HCT116 (cell line): Measurements from ENCODE around the gene CCND2. TPM values are rescaled to one million over a fixed set of nuclear protein-coding genes. Genes with fewer than 3 reads are reported as not detected.

Source experiments
- ATAC-seq: fragments of 200-7000 bp; cut with Tn5 transposase; 2 replicates; pipeline ENCODE4 v1.9.1; 2020; ENCODE audit warnings: mild to moderate bottlenecking, moderate library complexity
- BruUV-seq: library from RNA; stranded (reverse); fragments of 400-500 nt; replicated peaks from 2 replicates; lab custom pipeline; 2021; lab: Mats Ljungman, UMichigan
- CTCF ChIA-PET: fragments of 300-600 bp; sonication (Branson Sonifier 250); formaldehyde crosslinking; loops from one replicate; lab custom pipeline; 2021; ENCODE audit warnings: antibody characterized with exemption; lab: Charles Lee
- POLR2A ChIA-PET: fragments of 300-600, 350-600 bp; sonication (Branson Sonifier 250); formaldehyde crosslinking; loops from one replicate; lab custom pipeline; 2021; ENCODE audit warnings: antibody characterized with exemption; lab: Charles Lee
- RAD21 ChIA-PET, 2 experiments: fragments of 300-600 bp; sonication (Branson Sonifier 250); formaldehyde crosslinking; loops; one replicate each; lab custom pipeline; 2023; ENCODE audit warnings: low total read pairs in 2 of 2; ENCODE audit not compliant: uncharacterized antibody in 2 of 2, unreplicated experiment in 2 of 2, low non-redundant PET in 1 of 2; lab: Charles Lee
- DNase-seq: peaks from one replicate; pipeline ENCODE4 v3.0.0-alpha.2; 2010; ENCODE audit warnings: low read depth, low spot score
- H2AFZ ChIP-seq: fragments of 200-600 bp; shearing (Covaris generic), sonication (generic); 2 replicates; pipeline ENCODE4 v1.6.1; 2017; ENCODE audit warnings: low read depth, mixed run types, mixed read lengths, antibody characterized with exemption, low read length; ENCODE audit not compliant: poor library complexity, severe bottlenecking
- H3K27ac ChIP-seq: 2 replicates; pipeline ENCODE4 v1.5.1; 2012; ENCODE audit warnings: low read depth, low read length
- H3K27me3 ChIP-seq: fragments of 200-600 bp; sonication (generic); 2 replicates; pipeline ENCODE4 v1.6.1; 2016; ENCODE audit warnings: mixed run types, low read length, mixed read lengths; ENCODE audit not compliant: insufficient read depth
- H3K36me3 ChIP-seq, 2 experiments: fragments of 200-500 bp in 1 of 2; fragments of 200-600 bp in 1 of 2; sonication (Bioruptor generic) in 1 of 2; sonication (generic) in 1 of 2; 2 replicates each; pipeline versions ENCODE4 v1.5.1 to v1.6.1; 2014 to 2016; ENCODE audit warnings: low read length in 2 of 2, inconsistent platforms in 1 of 2, mixed read lengths in 1 of 2, mixed run types in 1 of 2; ENCODE audit not compliant: insufficient read depth in 2 of 2, control insufficient read depth in 1 of 2
- H3K4me1 ChIP-seq, 2 experiments: fragments of 200-600 bp in 1 of 2; sonication (generic) in 1 of 2; 2 replicates each; pipeline versions ENCODE4 v1.5.1 to v1.6.1; 2012 to 2017; ENCODE audit warnings: low read length in 2 of 2, inconsistent platforms in 1 of 2, mild to moderate bottlenecking in 1 of 2, mixed read lengths in 1 of 2, mixed run types in 1 of 2, moderate library complexity in 1 of 2; ENCODE audit not compliant: insufficient read depth in 2 of 2, control insufficient read depth in 1 of 2
- H3K4me2 ChIP-seq: fragments of 200-600 bp; sonication (generic); 2 replicates; pipeline ENCODE4 v1.6.1; 2017; ENCODE audit warnings: mixed run types, low read length, mixed read lengths
- H3K4me3 ChIP-seq, 2 experiments: fragments of 200-600 bp in 1 of 2; sonication (generic) in 1 of 2; replicated peaks in 1 of 2; 2 replicates each; pipeline ENCODE4 v1.5.1; 2011 to 2016; ENCODE audit warnings: low read length in 2 of 2, control low read depth in 1 of 2, low read depth in 1 of 2, mild to moderate bottlenecking in 1 of 2, mixed read lengths in 1 of 2, mixed run types in 1 of 2
- H3K79me2 ChIP-seq: fragments of 200-600 bp; sonication (generic); 2 replicates; pipeline ENCODE4 v1.6.1; 2017; ENCODE audit warnings: mild to moderate bottlenecking, mixed run types, low read length, moderate library complexity, mixed read lengths; ENCODE audit not compliant: insufficient read depth
- H3K9ac ChIP-seq: fragments of 200-600 bp; sonication (generic); 2 replicates; pipeline ENCODE4 v1.6.1; 2016; ENCODE audit warnings: low read length, mixed read lengths
- H3K9me2 ChIP-seq: fragments of 200-600 bp; sonication (generic), shearing (Covaris generic); 2 replicates; pipeline ENCODE4 v1.6.1; 2017; ENCODE audit warnings: mixed run types, mild to moderate bottlenecking, moderate library complexity; ENCODE audit not compliant: insufficient read depth
- H3K9me3 ChIP-seq, 2 experiments: fragments of 200-500 bp in 1 of 2; fragments of 200-600 bp in 1 of 2; sonication (Bioruptor generic) in 1 of 2; sonication (generic) in 1 of 2; 2 replicates each; pipeline ENCODE4 v1.6.1; 2014 to 2017; ENCODE audit warnings: low read length in 2 of 2, mixed read lengths in 2 of 2, inconsistent platforms in 1 of 2, low read depth in 1 of 2, mild to moderate bottlenecking in 1 of 2, mixed run types in 1 of 2, moderate library complexity in 1 of 2; ENCODE audit not compliant: control insufficient read depth in 1 of 2, insufficient read depth in 1 of 2
- H4K20me1 ChIP-seq: fragments of 200-600 bp; sonication (generic), shearing (Covaris generic); 2 replicates; pipeline ENCODE4 v1.6.1; 2017; ENCODE audit warnings: mixed run types, mild to moderate bottlenecking, moderate library complexity; ENCODE audit not compliant: insufficient read depth
- CBX3 ChIP-seq: IDR thresholded peaks from 2 replicates; pipeline ENCODE4 v1.6.1; 2012; ENCODE audit warnings: low read depth
- EZH2 ChIP-seq: fragments of 200-600 bp; sonication (generic); IDR thresholded peaks from 2 replicates; pipeline ENCODE4 v1.6.1; 2017; ENCODE audit warnings: antibody characterized with exemption, mixed run types
- EZH2phosphoT487 ChIP-seq: fragments of 200-600 bp; IDR thresholded peaks from 2 replicates; pipeline ENCODE4 v1.6.1; 2018; ENCODE audit warnings: antibody characterized with exemption, borderline replicate concordance
- POLR2AphosphoS5 ChIP-seq: IDR thresholded peaks from 2 replicates; pipeline ENCODE4 v1.6.1; 2011; ENCODE audit warnings: mild to moderate bottlenecking, low read depth, low read length, moderate library complexity
- REST ChIP-seq: IDR thresholded peaks from 2 replicates; pipeline ENCODE4 v1.6.1; 2012; ENCODE audit warnings: low read depth
- SRF ChIP-seq: IDR thresholded peaks from 2 replicates; pipeline ENCODE4 v1.6.1; 2012; ENCODE audit warnings: low read depth
- TCF7L2 ChIP-seq: IDR thresholded peaks from 2 replicates; pipeline ENCODE4 v1.7.0; 2011; ENCODE audit warnings: borderline replicate concordance, inconsistent platforms; ENCODE audit not compliant: insufficient read depth, insufficient read length; ENCODE audit errors: extremely low read depth
- YY1 ChIP-seq: IDR thresholded peaks from 2 replicates; pipeline ENCODE4 v1.6.1; 2011; ENCODE audit warnings: low read length, low read depth, moderate library complexity, mild to moderate bottlenecking; ENCODE audit not compliant: insufficient replicate concordance; ENCODE audit errors: extremely low read depth
- intact Hi-C: fragments of 100-400 bp; cut with micrococcal nuclease; formaldehyde crosslinking; loops from 2 replicates; pipeline ENCODE4 v1.10.0; 2022
- total RNA-seq: library from RNA; stranded (reverse); gene quantifications from one replicate; pipeline ENCODE4 v1.2.1, GENCODE V29; 2021; ENCODE audit not compliant: unreplicated experiment
- TF ChIP-seq, protein P1 (sequence below): IDR thresholded peaks from 2 replicates; pipeline ENCODE4 v1.6.1; 2011; ENCODE audit warnings: mild to moderate bottlenecking, low read length, moderate library complexity; ENCODE audit not compliant: insufficient replicate concordance; ENCODE audit errors: extremely low read depth

Gene CCND2
- total RNA-seq, 1 experiment from 2014 or later = 1.1 TPM

- TF ChIP-seq REST = no peak
- TF ChIP-seq YY1 = no peak
- TF ChIP-seq, protein P1, sequence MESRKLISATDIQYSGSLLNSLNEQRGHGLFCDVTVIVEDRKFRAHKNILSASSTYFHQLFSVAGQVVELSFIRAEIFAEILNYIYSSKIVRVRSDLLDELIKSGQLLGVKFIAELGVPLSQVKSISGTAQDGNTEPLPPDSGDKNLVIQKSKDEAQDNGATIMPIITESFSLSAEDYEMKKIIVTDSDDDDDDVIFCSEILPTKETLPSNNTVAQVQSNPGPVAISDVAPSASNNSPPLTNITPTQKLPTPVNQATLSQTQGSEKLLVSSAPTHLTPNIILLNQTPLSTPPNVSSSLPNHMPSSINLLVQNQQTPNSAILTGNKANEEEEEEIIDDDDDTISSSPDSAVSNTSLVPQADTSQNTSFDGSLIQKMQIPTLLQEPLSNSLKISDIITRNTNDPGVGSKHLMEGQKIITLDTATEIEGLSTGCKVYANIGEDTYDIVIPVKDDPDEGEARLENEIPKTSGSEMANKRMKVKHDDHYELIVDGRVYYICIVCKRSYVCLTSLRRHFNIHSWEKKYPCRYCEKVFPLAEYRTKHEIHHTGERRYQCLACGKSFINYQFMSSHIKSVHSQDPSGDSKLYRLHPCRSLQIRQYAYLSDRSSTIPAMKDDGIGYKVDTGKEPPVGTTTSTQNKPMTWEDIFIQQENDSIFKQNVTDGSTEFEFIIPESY = no peak
- no peak for TF ChIP-seq POLR2AphosphoS5
Observed at GRCh38 chr12:4256043-4256826, 17.3 kb upstream of the CCND2 start (continued).

DNA sequence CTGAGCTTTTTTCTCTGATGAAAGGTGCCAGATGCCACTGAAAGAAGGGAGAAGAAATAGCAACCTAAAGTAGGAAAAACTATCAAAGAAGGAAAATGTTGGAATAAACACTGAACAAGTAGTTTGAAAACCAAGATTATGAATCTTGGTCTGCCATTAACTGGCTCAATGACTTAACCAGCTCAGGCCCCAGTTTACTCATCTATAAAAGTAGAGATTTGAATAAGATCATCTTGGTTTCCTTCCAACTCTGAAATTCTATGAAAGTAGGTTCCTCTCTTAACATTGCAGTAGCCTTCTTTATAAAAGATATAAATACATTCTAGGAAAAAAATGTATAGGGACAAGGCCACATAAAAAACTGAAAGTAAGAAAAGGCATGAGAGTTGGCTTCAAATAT lies 16.1 kb upstream of the CCND2 start:
- H3K4me3 ChIP-seq = no peak overlapping the region
- POLR2A ChIA-PET = no interaction called here
- H3K9ac ChIP-seq = no peak overlapping the region
- intact Hi-C loops = no loop called here
- no peak overlapping the region for H3K27ac ChIP-seq
- H3K79me2 ChIP-seq = no peaks in the 10 kb centered on the region
- no peaks in the 10 kb centered on the region for H3K9me3 ChIP-seq
- no TSS peak for BruUV-seq
- no peak for DNase-seq
- CTCF ChIA-PET = no interaction called here
- no peaks in the 10 kb centered on the region for H3K9me2 ChIP-seq
- peaks cover 69% of the 10 kb centered on the region for H3K27me3 ChIP-seq
- 0 out of 2 replicates have a peak, but pooled peaks cover 3% of the 10 kb centered on the region for H4K20me1 ChIP-seq
- no peak overlapping the region for H3K4me2 ChIP-seq
- ATAC-seq = no peak
- no peaks in the 10 kb centered on the region for H3K4me1 ChIP-seq
- H3K36me3 ChIP-seq = no peaks in the 10 kb centered on the region
- H2AFZ ChIP-seq = no peak overlapping the region
- RAD21 ChIA-PET = interaction anchor here in 1 of 2 experiments (0.9 kb wide), 1 partner anchor 19 kb away, joined by 4 read pairs; no protein-coding TSS in a partner anchor
- no peak for TF ChIP-seq CBX3
- TF ChIP-seq REST = no peak
- TF ChIP-seq SRF = no peak
- TF ChIP-seq EZH2phosphoT487 = no peak
- TF ChIP-seq, protein P1 = no peak
- no peak for TF ChIP-seq EZH2
- TF ChIP-seq POLR2AphosphoS5 = no peak
- TF ChIP-seq TCF7L2 = no peak
